ENCODE measurements around the gene CADM1. TPM values are rescaled to one million over a fixed set of nuclear protein-coding genes. Genes with fewer than 3 reads are reported as not detected.

The CADM1 gene
- total and polyA plus RNA-seq, 4 donors, result 13.0 to 40.6 (median 28.9) TPM

GRCh38 chr11:115179636-115180035 lies 324.6 kb downstream of the CADM1 start:
- H3K36me3 ChIP-seq (ENCODE audit: control insufficient read depth in 4 of 4, insufficient read depth in 3 of 4, low read depth in 1 of 4, low read length in 3 of 4), result no peaks in the 10 kb centered on the region
- no peaks in the 10 kb centered on the region for H3K9me3 ChIP-seq (ENCODE audit: control insufficient read depth in 4 of 4, low read length in 3 of 4)
- H3K4me3 ChIP-seq (ENCODE audit: low read depth in 1 of 3, low read length in 3 of 3), result no peak overlapping the region
- TF ChIP-seq EGR1 (IDR thresholded peaks at IDR 0.05; ENCODE audit: low read depth in 2 of 2), result no peak
- TF ChIP-seq, protein P1, sequence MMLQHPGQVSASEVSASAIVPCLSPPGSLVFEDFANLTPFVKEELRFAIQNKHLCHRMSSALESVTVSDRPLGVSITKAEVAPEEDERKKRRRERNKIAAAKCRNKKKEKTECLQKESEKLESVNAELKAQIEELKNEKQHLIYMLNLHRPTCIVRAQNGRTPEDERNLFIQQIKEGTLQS (IDR thresholded peaks at IDR 0.05), result no peak
- no peak for TF ChIP-seq TAF1 (conservative IDR thresholded peaks at IDR 0.05)
- no peak for TF ChIP-seq FOXA1 (IDR thresholded peaks at IDR 0.05)
- no peak for TF ChIP-seq NR2F2 (IDR thresholded peaks at IDR 0.05)
- TF ChIP-seq FOXA2 (IDR thresholded peaks at IDR 0.05), result no peak
- no peak for TF ChIP-seq RXRA (IDR thresholded peaks at IDR 0.05)
- TF ChIP-seq HNF4A (conservative IDR thresholded peaks at IDR 0.05), result no peak
- TF ChIP-seq, protein P2, sequence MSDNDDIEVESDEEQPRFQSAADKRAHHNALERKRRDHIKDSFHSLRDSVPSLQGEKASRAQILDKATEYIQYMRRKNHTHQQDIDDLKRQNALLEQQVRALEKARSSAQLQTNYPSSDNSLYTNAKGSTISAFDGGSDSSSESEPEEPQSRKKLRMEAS (IDR thresholded peaks at IDR 0.05), result no peak
- TF ChIP-seq GABPA (IDR thresholded peaks at IDR 0.05 in 1 of 2, conservative IDR thresholded peaks at IDR 0.05 in 1 of 2), result no peak
- TF ChIP-seq RAD21 (IDR thresholded peaks at IDR 0.05), result no peak
- H3K27ac ChIP-seq (ENCODE audit: low read depth in 1 of 2, low read length in 2 of 2), result no peak overlapping the region
- WGBS, result 91% methylated on average over 3 of the region's 3 CpGs
- H3K4me1 ChIP-seq (ENCODE audit: control insufficient read depth in 4 of 4, insufficient read depth in 4 of 4, low read length in 3 of 4), result no peaks in the 10 kb centered on the region
- DNase-seq (ENCODE audit: low spot score), result no peak
- no peaks in the 10 kb centered on the region for H3K27me3 ChIP-seq (ENCODE audit: control insufficient read depth in 4 of 4, insufficient read depth in 4 of 4, low read length in 3 of 4)
- H3K9ac ChIP-seq (ENCODE audit: low read depth in 1 of 2, low read length in 2 of 2), result no peak overlapping the region

GRCh38 chr11:115178705-115179104 lies 325.5 kb downstream of the CADM1 start:
- DNase-seq (ENCODE audit: low spot score), result no peak
- 91% methylated on average over 14 of the region's 14 CpGs for WGBS

More at GRCh38 chr11:115178705-115179104, 325.5 kb downstream of the CADM1 start:
- H3K9me3 ChIP-seq (ENCODE audit: control insufficient read depth in 4 of 4, low read length in 3 of 4), result no peaks in the 10 kb centered on the region
- H3K36me3 ChIP-seq (ENCODE audit: control insufficient read depth in 4 of 4, insufficient read depth in 3 of 4, low read depth in 1 of 4, low read length in 3 of 4), result no peaks in the 10 kb centered on the region
- H3K9ac ChIP-seq (ENCODE audit: low read depth in 1 of 2, low read length in 2 of 2), result no peak overlapping the region
- no peak for TF ChIP-seq GABPA (IDR thresholded peaks at IDR 0.05 in 1 of 2, conservative IDR thresholded peaks at IDR 0.05 in 1 of 2)
- no peak for TF ChIP-seq EGR1 (IDR thresholded peaks at IDR 0.05; ENCODE audit: low read depth in 2 of 2)
- TF ChIP-seq TAF1 (conservative IDR thresholded peaks at IDR 0.05), result no peak
- no peak for TF ChIP-seq RXRA (IDR thresholded peaks at IDR 0.05)
- no peak for TF ChIP-seq FOXA2 (IDR thresholded peaks at IDR 0.05)
- TF ChIP-seq SP1 (IDR thresholded peaks at IDR 0.05), result no peak
- TF ChIP-seq, protein P2 (IDR thresholded peaks at IDR 0.05), result no peak
- no peak for TF ChIP-seq RAD21 (IDR thresholded peaks at IDR 0.05)
- TF ChIP-seq REST (IDR thresholded peaks at IDR 0.05), result no peak
- TF ChIP-seq HNF4A (conservative IDR thresholded peaks at IDR 0.05), result no peak
- TF ChIP-seq NR2F2 (IDR thresholded peaks at IDR 0.05), result no peak
- TF ChIP-seq, protein P1 (IDR thresholded peaks at IDR 0.05), result no peak
- no peak for TF ChIP-seq YY1 (IDR thresholded peaks at IDR 0.05)
- TF ChIP-seq JUND (IDR thresholded peaks at IDR 0.05), result no peak
- TF ChIP-seq FOXA1 (IDR thresholded peaks at IDR 0.05), result no peak
- TF ChIP-seq HNF4G (IDR thresholded peaks at IDR 0.05), result no peak
- H3K4me1 ChIP-seq (ENCODE audit: control insufficient read depth in 4 of 4, insufficient read depth in 4 of 4, low read length in 3 of 4), result no peaks in the 10 kb centered on the region
- H3K27me3 ChIP-seq (ENCODE audit: control insufficient read depth in 4 of 4, insufficient read depth in 4 of 4, low read length in 3 of 4), result no peaks in the 10 kb centered on the region
- no peak overlapping the region for H3K4me3 ChIP-seq (ENCODE audit: low read depth in 1 of 3, low read length in 3 of 3)
- H3K27ac ChIP-seq (ENCODE audit: low read depth in 1 of 2, low read length in 2 of 2), result no peak overlapping the region

Measured in liver (tissue), 9 donors.